ENCODE data around the gene HRCT1. TPM values are rescaled to one million over a fixed set of nuclear protein-coding genes. Genes with fewer than 3 reads are reported as not detected.

Gene HRCT1
- total and polyA plus RNA-seq, 10 donors, result 0.52 to 2.5 (median 0.91) TPM; not detected in 4

- Histone ChIP-seq H3K27ac (no peak overlapping the region), H3K36me3 (no peaks in the 10 kb centered on the region), H3K4me3 (no peak overlapping the region), H3K9me3 (no peaks in the 10 kb centered on the region), H3K4me1 (peaks cover 0 to 31% (median 5%) of the 10 kb centered on the region in 6 donors), H3K27me3 (replicated peaks in 1 of 7) (peaks cover 0 to 7% (median 0%) of the 10 kb centered on the region in 7 donors)
- intact Hi-C loops (cut with DNase I; ENCODE audit: low total_unique reads), result no loop called here
- 93 to 97% (median 97%) methylated on average over 4 of the region's 4 CpGs for WGBS, 5 donors
- DNase-seq, result no peak
- TF ChIP-seq POLR2A (IDR thresholded peaks at IDR 0.05) (no peak), CTCF (IDR thresholded peaks at IDR 0.05 in 8 of 11, conservative IDR thresholded peaks at IDR 0.05 in 3 of 11) (no peak), POLR2AphosphoS5 (IDR thresholded peaks at IDR 0.05) (no peak)
Measured at GRCh38 chr9:35935261-35935660, 29.3 kb downstream of the HRCT1 start.

- no peaks in the 10 kb centered on the region for H3K9me3 ChIP-seq
- no peak overlapping the region for H3K4me3 ChIP-seq
- DNase-seq, result no peak
- intact Hi-C loops (cut with DNase I; ENCODE audit: low total_unique reads), result no loop called here
- H3K27me3 ChIP-seq (replicated peaks in 1 of 7), result peaks cover 0 to 7% (median 0%) of the 10 kb centered on the region in 7 donors
- 70 to 93% (median 78%) methylated on average over 7 of the region's 7 CpGs for WGBS, 5 donors
- H3K36me3 ChIP-seq, result no peaks in the 10 kb centered on the region
- peaks cover 0 to 38% (median 7%) of the 10 kb centered on the region in 6 donors for H3K4me1 ChIP-seq
- H3K27ac ChIP-seq, result no peak overlapping the region
- TF ChIP-seq POLR2A (IDR thresholded peaks at IDR 0.05), result no peak
- TF ChIP-seq CTCF (IDR thresholded peaks at IDR 0.05 in 8 of 11, conservative IDR thresholded peaks at IDR 0.05 in 3 of 11), result no peak
- no peak for TF ChIP-seq POLR2AphosphoS5 (IDR thresholded peaks at IDR 0.05)
Measured at GRCh38 chr9:35935755-35936509, 29.9 kb downstream of the HRCT1 start.

GRCh38 chr9:35937227-35937626, 31.2 kb downstream of the HRCT1 start:
- no peaks in the 10 kb centered on the region for H3K9me3 ChIP-seq
- peaks cover 0 to 45% (median 8%) of the 10 kb centered on the region in 6 donors for H3K4me1 ChIP-seq
- no peaks in the 10 kb centered on the region for H3K36me3 ChIP-seq
- no peak for DNase-seq
- peaks cover 0 to 7% (median 0%) of the 10 kb centered on the region in 7 donors for H3K27me3 ChIP-seq (replicated peaks in 1 of 7)
- WGBS, 5 donors, result 48 to 81% (median 72%) methylated on average over 2 of the region's 2 CpGs
- H3K27ac ChIP-seq, result no peak overlapping the region
- H3K4me3 ChIP-seq, result no peak overlapping the region
- intact Hi-C loops (cut with DNase I; ENCODE audit: low total_unique reads), result no loop called here
- TF ChIP-seq POLR2AphosphoS5 (IDR thresholded peaks at IDR 0.05) (no peak), POLR2A (IDR thresholded peaks at IDR 0.05) (no peak), CTCF (IDR thresholded peaks at IDR 0.05 in 8 of 11, conservative IDR thresholded peaks at IDR 0.05 in 3 of 11) (no peak)

Data from spleen (tissue), 11 donors.